ENCODE data around the gene NYNRIN.
"Not testable (repeated sequence)": the region's sequence is repeated elsewhere in the genome, so short reads cannot be mapped to it uniquely, and the experiment has no call there.

The NYNRIN gene

DNA sequence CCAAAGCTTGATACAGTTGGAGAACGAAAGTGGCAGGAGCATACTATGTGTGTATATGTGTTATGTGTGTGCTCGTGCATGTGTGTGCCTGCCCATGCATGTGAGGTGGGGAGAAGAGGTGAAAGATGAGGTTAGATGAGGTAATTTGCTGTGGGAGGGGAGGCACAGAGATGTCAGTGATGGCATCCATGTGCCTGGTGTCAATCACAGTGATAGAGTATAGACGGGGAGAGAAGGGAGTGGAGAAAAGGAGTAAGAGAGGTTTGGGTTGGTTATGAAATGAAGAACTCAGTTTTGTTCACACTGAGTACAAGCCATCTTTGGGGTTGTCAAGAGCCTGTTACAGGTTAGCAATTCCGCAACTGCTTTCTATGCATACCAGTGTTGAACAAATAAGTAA lies 14.6 kb upstream of the NYNRIN start:
- no peaks in the 10 kb centered on the region for H3K36me3 ChIP-seq
- peaks cover 5% of the 10 kb centered on the region in 2 experiments for H3K4me1 ChIP-seq (ENCODE audit: control insufficient read depth in 1 of 2, insufficient read depth in 1 of 2, low read depth in 1 of 2, low read length in 1 of 2)
- TF ChIP-seq, protein P1, sequence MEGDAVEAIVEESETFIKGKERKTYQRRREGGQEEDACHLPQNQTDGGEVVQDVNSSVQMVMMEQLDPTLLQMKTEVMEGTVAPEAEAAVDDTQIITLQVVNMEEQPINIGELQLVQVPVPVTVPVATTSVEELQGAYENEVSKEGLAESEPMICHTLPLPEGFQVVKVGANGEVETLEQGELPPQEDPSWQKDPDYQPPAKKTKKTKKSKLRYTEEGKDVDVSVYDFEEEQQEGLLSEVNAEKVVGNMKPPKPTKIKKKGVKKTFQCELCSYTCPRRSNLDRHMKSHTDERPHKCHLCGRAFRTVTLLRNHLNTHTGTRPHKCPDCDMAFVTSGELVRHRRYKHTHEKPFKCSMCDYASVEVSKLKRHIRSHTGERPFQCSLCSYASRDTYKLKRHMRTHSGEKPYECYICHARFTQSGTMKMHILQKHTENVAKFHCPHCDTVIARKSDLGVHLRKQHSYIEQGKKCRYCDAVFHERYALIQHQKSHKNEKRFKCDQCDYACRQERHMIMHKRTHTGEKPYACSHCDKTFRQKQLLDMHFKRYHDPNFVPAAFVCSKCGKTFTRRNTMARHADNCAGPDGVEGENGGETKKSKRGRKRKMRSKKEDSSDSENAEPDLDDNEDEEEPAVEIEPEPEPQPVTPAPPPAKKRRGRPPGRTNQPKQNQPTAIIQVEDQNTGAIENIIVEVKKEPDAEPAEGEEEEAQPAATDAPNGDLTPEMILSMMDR (IDR thresholded peaks at IDR 0.05) = no peak
- no peak overlapping the region for H3K27ac ChIP-seq
- no peaks in the 10 kb centered on the region for H3K9me3 ChIP-seq
- H3K4me3 ChIP-seq (ENCODE audit: low read depth in 1 of 2, low read length in 1 of 2) = no peak overlapping the region
- no peaks in the 10 kb centered on the region for H3K27me3 ChIP-seq

DNA sequence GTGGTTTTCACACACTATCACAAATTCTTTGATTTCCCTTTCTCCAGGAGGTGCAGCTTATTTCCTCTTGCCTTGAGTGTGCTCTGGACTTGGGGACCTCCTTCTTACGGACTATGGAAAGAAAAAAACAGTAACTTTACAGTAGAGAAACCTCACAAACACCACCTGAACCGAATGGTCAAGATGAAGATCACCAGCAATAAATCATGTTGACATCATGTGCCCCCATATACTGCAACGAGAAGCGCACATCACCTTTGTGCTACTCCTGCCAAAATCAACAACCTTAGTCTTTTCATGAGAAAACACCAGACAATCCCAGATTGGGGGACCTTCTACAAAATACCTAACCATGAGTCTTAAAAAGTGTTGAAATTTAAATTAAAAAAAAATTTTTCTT lies 13.3 kb upstream of the NYNRIN start:
- H3K36me3 ChIP-seq = no peaks in the 10 kb centered on the region
- TF ChIP-seq, protein P1 (IDR thresholded peaks at IDR 0.05) = no peak
- peaks cover 12 to 18% of the 10 kb centered on the region in 2 experiments for H3K4me1 ChIP-seq (ENCODE audit: control insufficient read depth in 1 of 2, insufficient read depth in 1 of 2, low read depth in 1 of 2, low read length in 1 of 2)

DNA sequence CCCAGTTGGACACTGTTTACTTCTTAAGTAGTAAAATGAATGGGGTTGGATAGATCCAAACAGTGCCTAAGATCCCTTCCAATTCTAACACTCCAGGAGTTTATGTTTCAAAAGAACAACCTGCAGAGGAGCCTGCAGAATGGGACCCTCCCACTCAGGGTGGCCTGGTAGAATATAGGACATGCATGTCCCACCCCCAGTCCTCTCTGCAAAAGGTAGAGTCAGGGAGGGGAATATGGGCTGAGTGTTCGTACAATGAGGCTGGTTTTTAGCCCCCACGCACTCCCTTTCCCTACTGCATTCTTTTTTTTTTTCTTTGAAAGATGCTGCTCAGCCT lies 11.8 kb upstream of the NYNRIN start:
- no peak overlapping the region for H3K4me3 ChIP-seq (ENCODE audit: low read depth in 1 of 2, low read length in 1 of 2)
- no peaks in the 10 kb centered on the region for H3K27me3 ChIP-seq

More for the DNA sequence above, 13.3 kb upstream of the NYNRIN start:
- Histone ChIP-seq H3K4me3 (ENCODE audit: low read depth in 1 of 2, low read length in 1 of 2) (no peak overlapping the region), H3K27me3 (no peaks in the 10 kb centered on the region), H3K27ac (no peak overlapping the region), H3K9me3 (no peaks in the 10 kb centered on the region)

DNA sequence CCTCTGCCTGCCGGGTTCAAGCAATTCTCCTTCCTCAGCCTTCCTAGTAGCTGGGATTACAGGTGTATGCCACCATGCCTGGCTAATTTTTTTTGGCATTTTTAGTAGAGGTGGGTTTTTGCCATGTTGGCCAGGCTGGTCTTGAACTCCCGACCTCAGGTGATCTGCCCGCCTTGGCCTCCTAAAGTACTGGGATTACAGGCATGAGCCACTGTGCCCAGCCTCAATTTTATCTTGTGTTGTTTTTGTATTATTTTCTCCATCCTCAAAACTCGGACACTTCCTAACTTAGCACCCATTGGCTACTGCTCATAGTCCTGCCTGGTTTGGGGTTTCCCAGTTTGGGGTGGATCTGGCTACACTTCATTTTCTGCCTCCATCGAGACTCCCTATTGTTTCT lies 11.2 kb upstream of the NYNRIN start:
- not testable (repeated sequence) for H3K27me3 ChIP-seq; H3K27ac ChIP-seq; H3K36me3 ChIP-seq; H3K9me3 ChIP-seq; H3K4me3 ChIP-seq (ENCODE audit: low read depth in 1 of 2, low read length in 1 of 2)
- peaks cover 15 to 28% of the 10 kb centered on the region in 2 experiments for H3K4me1 ChIP-seq (ENCODE audit: control insufficient read depth in 1 of 2, insufficient read depth in 1 of 2, low read depth in 1 of 2, low read length in 1 of 2)

More for the DNA sequence above, 11.8 kb upstream of the NYNRIN start:
- Histone ChIP-seq H3K27ac (no peak overlapping the region), H3K36me3 (no peaks in the 10 kb centered on the region), H3K9me3 (no peaks in the 10 kb centered on the region), H3K4me1 (ENCODE audit: control insufficient read depth in 1 of 2, insufficient read depth in 1 of 2, low read depth in 1 of 2, low read length in 1 of 2) (peaks cover 15 to 28% of the 10 kb centered on the region in 2 experiments)
- TF ChIP-seq, protein P1 (IDR thresholded peaks at IDR 0.05) = no peak

DNA sequence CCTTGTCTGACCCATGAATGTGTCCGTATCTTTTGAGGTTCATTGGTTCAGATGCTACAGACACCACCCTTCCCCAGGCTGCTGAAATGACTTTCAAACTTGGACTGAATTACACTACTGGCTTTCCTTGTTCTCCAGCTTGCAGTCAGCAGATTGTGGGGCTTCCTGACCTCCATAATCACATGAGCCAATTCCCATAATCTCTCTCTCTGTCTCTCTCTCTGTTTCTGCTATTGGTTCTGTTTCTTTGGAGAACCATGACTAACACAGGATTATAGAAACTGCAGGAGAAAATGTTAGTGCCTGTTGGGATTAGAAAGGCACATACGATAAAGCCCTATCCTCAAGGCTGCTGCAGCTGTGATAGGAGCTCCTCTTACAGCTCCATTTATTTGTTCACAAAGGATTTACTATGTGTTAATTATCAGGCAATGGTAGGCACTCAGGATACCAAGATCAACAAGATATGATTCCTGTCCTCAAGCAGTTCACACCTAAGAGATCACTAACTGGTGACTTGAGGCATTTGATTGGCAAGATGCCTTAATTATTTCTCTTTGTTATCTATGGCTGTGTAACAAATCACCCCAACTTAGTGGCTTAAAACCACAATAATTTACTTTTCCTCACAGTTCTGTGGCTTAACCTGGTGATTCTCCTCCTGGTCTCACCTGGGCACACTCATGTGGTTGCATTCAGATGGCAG lies 10.2 kb upstream of the NYNRIN start:
- H3K4me3 ChIP-seq (ENCODE audit: low read depth in 1 of 2, low read length in 1 of 2) = no peak overlapping the region
- H3K27me3 ChIP-seq = no peaks in the 10 kb centered on the region
- H3K4me1 ChIP-seq (ENCODE audit: control insufficient read depth in 1 of 2, insufficient read depth in 1 of 2, low read depth in 1 of 2, low read length in 1 of 2) = peaks cover 15 to 28% of the 10 kb centered on the region in 2 experiments
- no peaks in the 10 kb centered on the region for H3K9me3 ChIP-seq
- no peaks in the 10 kb centered on the region for H3K36me3 ChIP-seq
- TF ChIP-seq, protein P1 (IDR thresholded peaks at IDR 0.05) = no peak
- H3K27ac ChIP-seq = no peak overlapping the region

DNA sequence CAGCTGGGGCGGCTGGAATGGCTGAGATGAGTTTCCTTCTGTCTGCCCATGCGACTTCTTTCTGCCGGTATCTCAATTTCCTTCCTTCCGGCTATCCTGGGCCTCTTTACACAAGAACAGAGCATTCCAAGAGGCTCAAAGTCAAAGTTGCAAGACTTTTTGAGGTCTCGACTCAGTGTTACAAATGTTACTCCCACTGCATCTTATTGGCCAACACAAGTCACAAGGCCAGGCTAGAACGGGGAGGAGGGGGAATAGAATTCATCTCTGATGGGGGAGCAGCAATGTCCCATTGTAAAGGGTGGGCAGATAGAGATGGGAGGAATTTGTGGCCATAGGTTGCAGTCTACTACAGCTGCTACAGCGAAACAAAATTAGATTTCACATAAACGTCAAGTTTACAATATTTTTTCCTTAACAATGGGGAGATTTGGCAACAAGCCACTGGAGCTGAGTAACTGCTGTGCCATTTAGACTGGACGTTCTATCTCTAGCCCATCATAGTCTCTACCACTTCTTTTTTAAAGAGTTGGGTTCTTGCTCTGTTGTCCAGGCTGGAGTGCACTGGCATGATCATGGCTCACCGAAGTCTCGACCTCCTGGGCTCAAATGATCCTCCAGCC lies 9.5 kb upstream of the NYNRIN start:
- TF ChIP-seq, protein P1 (IDR thresholded peaks at IDR 0.05) = no peak
- Histone ChIP-seq H3K4me1 (ENCODE audit: control insufficient read depth in 1 of 2, insufficient read depth in 1 of 2, low read depth in 1 of 2, low read length in 1 of 2) (peaks cover 15 to 28% of the 10 kb centered on the region in 2 experiments), H3K9me3 (no peaks in the 10 kb centered on the region), H3K4me3 (ENCODE audit: low read depth in 1 of 2, low read length in 1 of 2) (no peak overlapping the region), H3K36me3 (no peaks in the 10 kb centered on the region), H3K27me3 (no peaks in the 10 kb centered on the region), H3K27ac (no peak overlapping the region)
